Gastrocnemius medialis (tissue), 4 donors: ENCODE results near the gene MRGPRE. TPM values are rescaled to one million over a fixed set of nuclear protein-coding genes. Genes with fewer than 3 reads are reported as not detected.

Experiments used
- ATAC-seq, 2 donors: fragments of 150-250 bp; one replicate each; pipeline ENCODE4 v1.9.1; 2016
- DNase-seq, 2 donors: peaks; one replicate each; pipeline ENCODE4 v3.0.0-alpha.2; 2019
- H3K27ac ChIP-seq, 4 donors: fragments of 200-600 bp; sonication (generic); 1 replicate in 1 of 4; 2 replicates in 3 of 4; pipeline ENCODE4 v1.5.1; 2016 to 2018; ENCODE audit warnings: mild to moderate bottlenecking in 2 of 4, moderate library complexity in 1 of 4
- H3K27me3 ChIP-seq, 3 donors: fragments of 200-600 bp; sonication (generic) in 2 of 3; 1 replicate in 1 of 3; 2 replicates in 2 of 3; pipeline versions ENCODE4 v1.5.1 to v1.6.0; 2016 to 2019; ENCODE audit warnings: mild to moderate bottlenecking in 1 of 3, moderate library complexity in 1 of 3
- H3K36me3 ChIP-seq, 2 donors: fragments of 200-600 bp; sonication (generic) in 1 of 2; one replicate each; pipeline ENCODE4 v1.5.1; 2017 to 2018
- H3K4me1 ChIP-seq, 2 donors: fragments of 200-600 bp; sonication (generic) in 1 of 2; one replicate each; pipeline ENCODE4 v1.5.1; 2016 to 2017; ENCODE audit warnings: mild to moderate bottlenecking in 2 of 2
- H3K4me3 ChIP-seq, 4 donors: fragments of 200-600 bp; sonication (generic) in 3 of 4; 1 replicate in 1 of 4; 2 replicates in 3 of 4; pipeline ENCODE4 v1.5.1; 2016 to 2019; ENCODE audit warnings: mild to moderate bottlenecking in 2 of 4
- H3K9me3 ChIP-seq, 3 donors: fragments of 200-600 bp; sonication (generic) in 2 of 3; 1 replicate in 1 of 3; 2 replicates in 2 of 3; pipeline ENCODE4 v1.5.1; 2016 to 2019
- POLR2A ChIP-seq, 2 donors: fragments of 450-650 bp; IDR thresholded peaks; one replicate each; pipeline ENCODE4 v1.6.1; 2017; ENCODE audit warnings: antibody characterized with exemption in 2 of 2, mild to moderate bottlenecking in 2 of 2, moderate library complexity in 2 of 2
- in situ Hi-C, 4 donors: fragments of 200-750 bp; cut with MboI; loops; one replicate each; pipeline versions ENCODE4 v1.15.0 to v1.8.0; 2017; ENCODE audit warnings: low sequenced_read_pairs in 4 of 4
- intact Hi-C: fragments of 100-400 bp; cut with DNase I; formaldehyde crosslinking; loops from one replicate; pipeline ENCODE4 v1.15.1; 2023; ENCODE audit warnings: low total_unique reads
- total RNA-seq, 4 donors: library from RNA; depleted of rRNA; stranded (reverse); fragments of >200 nt; gene quantifications; one replicate each; pipeline versions ENCODE4 v1.1.0 to v1.2.3, GENCODE V29; 2016
- TF ChIP-seq, protein P1 (sequence below), 5 experiments: fragments of 450-650 bp in 3 of 5; fragments of 200-600 bp in 2 of 5; sonication (generic) in 2 of 5; IDR thresholded peaks in 4 of 5; conservative IDR thresholded peaks in 1 of 5; 1 replicate in 4 of 5; 2 replicates in 1 of 5; pipeline ENCODE4 v1.5.1; 2016 to 2019; ENCODE audit warnings: antibody characterized with exemption in 5 of 5, mild to moderate bottlenecking in 3 of 5, moderate library complexity in 3 of 5

MRGPRE gene
- total RNA-seq, 4 donors from 2014 or later = not detected

DNA sequence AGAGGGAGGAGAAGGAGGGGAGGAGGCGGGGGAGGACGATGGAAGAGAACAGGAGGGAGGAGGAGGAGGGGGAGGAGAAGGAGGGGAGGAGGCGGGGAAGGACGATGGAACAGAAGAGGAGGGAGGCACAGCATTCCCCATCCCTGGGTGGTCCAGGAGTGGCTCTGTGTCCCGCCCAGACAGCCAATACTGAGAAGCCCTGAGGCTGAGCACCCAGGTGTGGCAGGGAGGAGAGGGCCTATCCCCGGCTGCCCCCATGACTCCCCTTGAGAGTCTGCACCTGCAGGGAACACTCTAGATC is 717 bp downstream of the MRGPRE start:
- intact Hi-C loops (no loop called here), in situ Hi-C loops (loop anchor here in 1 of 4 donors (25.0 kb wide), 1 partner anchor 181 kb away; no protein-coding TSS in a partner anchor)
- Histone ChIP-seq H3K9me3 (no peaks in the 10 kb centered on the region), H3K27me3 (peaks cover 10 to 20% (median 18%) of the 10 kb centered on the region in 3 donors), H3K27ac (no peak overlapping the region), H3K4me1 (no peaks in the 10 kb centered on the region), H3K4me3 (no peak overlapping the region), H3K36me3 (no peaks in the 10 kb centered on the region)
- ATAC-seq = no peak
- TF ChIP-seq, protein P1, sequence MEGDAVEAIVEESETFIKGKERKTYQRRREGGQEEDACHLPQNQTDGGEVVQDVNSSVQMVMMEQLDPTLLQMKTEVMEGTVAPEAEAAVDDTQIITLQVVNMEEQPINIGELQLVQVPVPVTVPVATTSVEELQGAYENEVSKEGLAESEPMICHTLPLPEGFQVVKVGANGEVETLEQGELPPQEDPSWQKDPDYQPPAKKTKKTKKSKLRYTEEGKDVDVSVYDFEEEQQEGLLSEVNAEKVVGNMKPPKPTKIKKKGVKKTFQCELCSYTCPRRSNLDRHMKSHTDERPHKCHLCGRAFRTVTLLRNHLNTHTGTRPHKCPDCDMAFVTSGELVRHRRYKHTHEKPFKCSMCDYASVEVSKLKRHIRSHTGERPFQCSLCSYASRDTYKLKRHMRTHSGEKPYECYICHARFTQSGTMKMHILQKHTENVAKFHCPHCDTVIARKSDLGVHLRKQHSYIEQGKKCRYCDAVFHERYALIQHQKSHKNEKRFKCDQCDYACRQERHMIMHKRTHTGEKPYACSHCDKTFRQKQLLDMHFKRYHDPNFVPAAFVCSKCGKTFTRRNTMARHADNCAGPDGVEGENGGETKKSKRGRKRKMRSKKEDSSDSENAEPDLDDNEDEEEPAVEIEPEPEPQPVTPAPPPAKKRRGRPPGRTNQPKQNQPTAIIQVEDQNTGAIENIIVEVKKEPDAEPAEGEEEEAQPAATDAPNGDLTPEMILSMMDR (IDR thresholded peaks at IDR 0.05 in 4 of 5, conservative IDR thresholded peaks at IDR 0.05 in 1 of 5) = no peak
- no peak for TF ChIP-seq POLR2A (IDR thresholded peaks at IDR 0.05)
- no peak for DNase-seq

DNA sequence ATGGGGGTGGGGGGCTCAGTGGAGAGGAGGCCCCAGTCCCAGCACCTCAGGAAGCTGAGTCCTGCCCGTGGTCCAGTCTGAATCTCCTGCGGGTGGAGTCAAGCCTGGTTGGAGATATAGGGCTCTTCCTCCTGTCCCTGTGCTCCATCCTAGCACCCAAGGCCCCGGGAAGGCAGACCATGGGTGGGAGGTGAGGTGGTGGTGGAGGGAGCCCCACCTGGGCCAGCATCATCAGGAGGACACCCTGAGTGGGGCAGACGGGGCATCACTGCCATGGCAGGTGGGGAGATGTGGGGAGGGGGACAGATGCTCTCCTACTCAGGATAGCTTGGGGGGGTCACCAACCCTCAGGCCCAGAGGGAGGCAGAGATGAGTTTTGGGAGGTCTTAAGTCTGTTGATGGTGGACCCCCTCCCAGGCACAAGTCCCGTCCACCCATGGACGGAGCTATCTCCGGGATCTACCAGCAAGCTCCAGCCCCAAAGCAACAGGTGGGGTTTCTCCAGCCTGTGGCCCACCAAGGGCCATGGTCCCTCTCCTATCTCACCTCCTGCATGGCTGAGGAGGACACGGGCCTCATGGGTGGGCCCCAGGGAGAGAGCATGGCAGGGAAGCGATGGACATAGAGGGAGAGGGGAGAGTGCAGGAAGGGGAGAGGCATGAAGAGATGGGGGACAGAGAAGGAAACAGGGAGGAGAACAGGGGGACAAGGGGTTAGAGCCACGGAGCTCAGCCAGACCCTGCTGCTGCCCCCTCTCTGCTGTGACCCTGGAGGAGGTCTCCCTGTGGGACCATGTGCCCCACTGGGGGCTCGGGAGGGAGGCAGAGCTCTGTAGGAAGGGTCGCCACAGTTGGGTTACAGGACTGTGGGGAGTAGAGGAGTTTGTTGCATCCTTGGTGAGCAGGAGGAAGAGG is 1.3 kb downstream of the MRGPRE start:
- H3K27me3 ChIP-seq = peaks cover 10 to 20% (median 18%) of the 10 kb centered on the region in 3 donors
- DNase-seq (no peak), ATAC-seq (no peak)
- TF ChIP-seq, protein P1 (IDR thresholded peaks at IDR 0.05 in 4 of 5, conservative IDR thresholded peaks at IDR 0.05 in 1 of 5) = no peak
- no peak for TF ChIP-seq POLR2A (IDR thresholded peaks at IDR 0.05)
- no peak overlapping the region for H3K27ac ChIP-seq
- H3K4me1 ChIP-seq = no peaks in the 10 kb centered on the region
- H3K9me3 ChIP-seq = no peaks in the 10 kb centered on the region
- in situ Hi-C loops (loop anchor here in 1 of 4 donors (25.0 kb wide), 1 partner anchor 181 kb away; no protein-coding TSS in a partner anchor), intact Hi-C loops (no loop called here)
- H3K36me3 ChIP-seq = no peaks in the 10 kb centered on the region
- H3K4me3 ChIP-seq = no peak overlapping the region

DNA sequence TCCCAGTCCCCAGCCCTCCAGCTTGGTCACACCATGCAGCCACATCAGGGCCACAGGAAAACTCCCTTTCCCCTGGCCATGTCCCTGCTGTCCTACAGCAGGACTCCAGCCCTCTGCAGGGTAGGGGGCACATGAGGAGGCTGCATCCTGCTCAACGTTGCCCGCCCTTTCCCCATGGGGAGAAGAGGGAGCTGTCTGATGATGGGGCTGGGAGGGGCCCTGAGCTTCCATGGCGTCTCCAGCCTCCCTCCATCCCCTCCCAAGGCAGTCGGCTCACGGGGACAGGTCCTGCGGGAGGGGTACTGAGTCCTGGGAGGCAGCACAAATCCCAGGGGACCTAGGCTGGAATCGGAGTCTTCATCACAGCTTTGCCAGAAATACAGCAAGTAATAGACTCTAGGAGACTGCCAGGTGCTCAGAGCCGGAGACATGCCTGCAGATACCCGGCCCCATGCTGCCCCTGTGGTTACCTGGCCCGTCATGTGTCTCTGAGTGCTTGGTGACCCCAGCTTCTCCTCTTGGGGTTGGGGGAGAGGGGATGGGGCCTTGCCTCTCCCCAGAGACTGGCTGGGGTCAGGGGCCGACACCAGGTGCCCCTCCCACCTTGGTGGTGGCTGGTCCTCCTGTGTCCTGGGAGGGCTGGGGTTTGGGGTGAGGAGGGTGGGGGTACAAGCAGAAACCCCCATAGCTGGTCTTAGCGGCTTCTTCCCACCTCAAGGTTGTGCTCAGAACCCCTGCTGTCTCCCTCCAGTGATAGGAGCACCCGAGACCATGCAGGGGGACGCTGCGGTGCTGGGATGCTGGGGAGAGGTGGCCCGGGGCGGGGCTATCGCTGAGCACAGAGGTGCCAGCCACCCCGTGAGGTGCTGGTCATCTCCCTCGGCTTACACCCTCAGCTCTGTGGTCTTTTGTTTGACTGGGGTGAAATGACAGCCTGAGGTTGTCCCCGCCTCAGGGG is 2.3 kb downstream of the MRGPRE start:
- H3K4me3 ChIP-seq = no peak overlapping the region
- ATAC-seq (no peak), DNase-seq (no peak)
- no peaks in the 10 kb centered on the region for H3K9me3 ChIP-seq
- no peaks in the 10 kb centered on the region for H3K36me3 ChIP-seq
- TF ChIP-seq, protein P1 (IDR thresholded peaks at IDR 0.05 in 4 of 5, conservative IDR thresholded peaks at IDR 0.05 in 1 of 5) = no peak
- no peak for TF ChIP-seq POLR2A (IDR thresholded peaks at IDR 0.05)
- H3K27me3 ChIP-seq = peaks cover 10 to 20% (median 18%) of the 10 kb centered on the region in 3 donors
- H3K27ac ChIP-seq = no peak overlapping the region
- H3K4me1 ChIP-seq = no peaks in the 10 kb centered on the region
- in situ Hi-C loops = loop anchor here in 1 of 4 donors (25.0 kb wide), 1 partner anchor 182 kb away; no protein-coding TSS in a partner anchor
- intact Hi-C loops = no loop called here

DNA sequence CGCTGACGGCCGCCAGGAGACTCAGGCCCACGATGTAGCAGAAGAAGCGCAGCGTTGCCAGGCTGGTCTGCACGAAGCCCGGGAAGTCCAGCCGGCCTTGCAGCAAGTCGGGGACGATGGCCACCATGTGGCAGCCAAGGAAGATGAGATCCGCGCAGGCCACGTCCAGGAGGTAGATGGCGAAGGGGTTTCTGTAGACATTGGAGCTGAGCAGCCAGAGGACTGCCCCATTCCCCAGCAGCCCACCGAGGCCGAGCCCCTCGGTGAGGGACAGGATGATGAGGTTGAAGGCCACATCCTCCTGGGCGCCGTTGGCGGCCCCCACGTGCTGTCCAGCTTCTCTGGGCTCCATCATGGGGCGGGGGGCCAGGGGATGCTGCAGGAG is 3.8 kb downstream of the MRGPRE start:
- TF ChIP-seq, protein P1 (IDR thresholded peaks at IDR 0.05 in 4 of 5, conservative IDR thresholded peaks at IDR 0.05 in 1 of 5) = no peak
- TF ChIP-seq POLR2A (IDR thresholded peaks at IDR 0.05) = no peak
- Histone ChIP-seq H3K27ac (no peak overlapping the region), H3K4me3 (no peak overlapping the region), H3K9me3 (no peaks in the 10 kb centered on the region), H3K4me1 (no peaks in the 10 kb centered on the region), H3K36me3 (no peaks in the 10 kb centered on the region), H3K27me3 (peaks cover 16 to 31% (median 26%) of the 10 kb centered on the region in 3 donors)
- no peak for ATAC-seq
- intact Hi-C loops (no loop called here), in situ Hi-C loops (loop anchor here in 1 of 4 donors (25.0 kb wide), 1 partner anchor 184 kb away; no protein-coding TSS in a partner anchor)
- no peak for DNase-seq
